Left forelimb (tissue), 1 donor: ENCODE results near the gene RPRM.
"Not testable (repeated sequence)": the region's sequence is repeated elsewhere in the genome, so short reads cannot be mapped to it uniquely, and the experiment has no call there.

Source experiments
- DNase-seq: peaks from one replicate; pipeline ENCODE4 v3.0.0-alpha.2; 2018; ENCODE audit warnings: low spot score

Gene RPRM

DNA sequence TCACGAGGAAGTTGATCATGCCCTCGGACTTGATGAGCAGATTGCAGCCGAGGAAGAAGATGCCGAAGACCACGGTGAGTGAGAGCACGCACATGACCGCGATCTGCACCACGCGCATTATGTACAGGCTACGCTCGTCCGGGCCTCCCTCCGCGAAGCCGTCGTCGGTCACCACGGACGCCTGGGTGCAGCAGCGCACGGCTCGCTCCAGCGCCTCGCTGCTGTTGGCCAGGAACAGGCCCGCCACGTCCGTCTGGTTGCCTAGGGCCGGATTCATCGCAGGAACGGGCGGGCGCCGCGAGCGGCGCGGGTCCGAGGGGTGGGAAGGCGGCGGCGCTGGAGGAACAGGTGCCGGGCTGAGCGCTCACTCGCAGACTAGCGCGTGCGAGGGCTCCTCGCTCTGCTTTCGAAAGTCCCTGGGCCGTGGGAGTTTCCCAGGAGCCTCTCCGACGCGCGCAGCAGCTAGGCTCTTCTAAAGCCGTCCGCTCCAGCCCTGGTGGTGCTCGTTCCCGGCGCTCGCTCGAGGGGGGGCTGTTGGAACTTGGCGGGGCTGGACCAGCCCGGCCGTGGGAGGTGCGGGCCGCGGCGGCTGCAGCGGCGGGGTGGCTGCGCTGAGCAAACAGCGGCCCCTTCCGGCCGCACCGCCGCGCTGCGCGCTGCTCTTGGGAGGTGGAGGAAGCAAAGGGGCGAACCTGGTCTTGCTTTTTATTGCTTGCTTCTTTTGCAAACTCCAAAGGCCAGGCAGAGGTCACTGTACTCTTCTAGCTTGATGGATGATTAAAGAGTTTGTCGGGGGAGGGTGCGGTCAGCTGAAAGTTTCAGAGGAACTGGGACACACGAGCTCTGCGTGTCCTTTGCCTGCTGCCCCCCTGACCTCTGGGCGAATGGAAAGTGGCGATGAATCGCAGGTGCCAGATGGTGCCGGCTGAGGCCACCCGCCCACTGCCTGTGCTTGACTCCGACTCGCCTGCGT, at the start of gene RPRM:
TSS of gene RPRM (minus strand) at position 474 of the 973 bp plus-strand sequence. CDS start at position 277, 197 bp downstream.
- peak; percentile 86 for DNase-seq

DNA sequence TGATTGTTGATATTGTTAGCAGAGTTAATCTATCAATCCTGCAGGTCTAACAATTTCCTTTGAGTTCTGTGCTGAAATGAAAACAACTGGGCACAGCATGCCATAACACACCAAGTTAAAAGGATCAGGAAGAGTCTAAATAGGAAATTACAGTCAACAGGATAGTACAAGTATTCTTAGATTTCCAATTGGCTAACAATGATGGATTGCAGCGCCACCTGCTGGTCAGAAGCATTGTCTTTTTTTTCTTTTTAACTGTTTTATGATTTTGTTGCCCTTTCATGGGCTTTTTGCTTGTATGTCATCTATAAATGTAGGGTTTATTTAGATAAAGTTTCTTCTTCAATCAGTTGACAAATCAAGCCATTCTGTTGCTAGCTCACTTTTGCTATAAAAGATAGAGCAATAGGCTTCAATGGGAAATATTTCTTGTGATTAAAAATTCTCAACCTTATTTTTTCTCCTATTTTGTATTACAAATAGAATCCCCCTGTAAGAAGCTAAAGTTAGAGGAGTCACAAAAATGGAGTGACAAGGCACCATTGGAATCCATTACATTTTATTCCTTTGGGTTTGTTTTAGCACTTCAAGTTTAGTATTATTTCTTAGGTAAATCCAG, 40.8 kb upstream of the RPRM start:
- DNase-seq = no peak

DNA sequence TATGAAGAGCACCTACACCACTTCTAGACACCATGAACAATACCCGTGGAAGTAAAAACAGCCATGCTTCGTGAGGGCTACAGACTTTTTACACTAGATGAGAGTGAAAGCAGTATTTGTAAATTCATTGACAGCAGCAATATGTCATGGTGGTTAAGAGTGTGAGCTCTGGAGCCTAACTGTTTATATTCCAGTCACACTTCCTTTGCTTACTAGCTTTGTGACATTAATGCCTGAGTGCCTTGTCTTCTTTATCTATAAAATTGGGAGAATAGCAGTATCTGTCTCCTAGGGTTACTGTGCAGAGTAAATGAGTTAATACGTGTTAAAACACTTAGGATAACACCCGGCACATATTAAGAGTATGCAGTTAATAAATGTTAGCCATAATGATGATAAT, 33.8 kb upstream of the RPRM start:
- no peak for DNase-seq

DNA sequence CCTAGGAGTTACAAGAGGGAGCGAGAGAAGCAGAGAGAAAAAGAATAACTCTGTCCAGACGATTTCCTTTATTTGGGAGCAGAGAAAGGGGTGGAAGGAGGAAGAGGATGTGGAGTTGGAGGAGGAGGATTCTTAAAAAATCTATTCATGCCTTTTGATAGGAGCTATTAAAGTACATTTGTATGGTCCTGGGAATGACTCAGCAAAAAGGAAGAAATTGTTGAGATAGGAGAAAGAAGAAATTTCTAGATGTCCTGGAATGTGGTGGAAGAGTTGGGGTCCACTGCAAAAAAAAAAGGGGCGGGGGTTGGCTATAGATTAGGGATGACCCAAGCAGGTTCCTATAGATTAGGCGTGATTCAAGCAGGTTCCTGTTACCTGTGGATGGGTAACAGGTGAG, 32.4 kb upstream of the RPRM start:
- DNase-seq = no peak

DNA sequence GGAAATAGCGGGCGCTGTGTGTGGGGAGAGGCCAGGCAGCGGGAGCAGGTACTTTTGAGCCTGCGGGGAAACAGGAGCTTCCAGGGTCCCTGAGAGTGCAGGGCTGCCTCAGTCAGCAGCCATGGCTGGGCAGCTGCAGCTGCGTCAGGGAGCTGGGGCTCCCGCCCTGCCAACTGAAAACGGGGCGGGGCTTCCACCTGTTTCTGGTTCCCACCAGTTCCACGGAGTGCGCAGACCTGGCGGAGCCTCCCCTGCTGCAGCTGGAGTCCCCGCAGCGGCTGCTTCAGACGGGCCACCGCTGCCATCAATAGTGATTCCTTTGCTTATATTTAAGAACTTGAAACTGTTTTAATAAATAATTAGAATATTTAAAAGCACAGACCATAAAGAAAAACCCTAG, 30.6 kb upstream of the RPRM start:
- DNase-seq = no peak

DNA sequence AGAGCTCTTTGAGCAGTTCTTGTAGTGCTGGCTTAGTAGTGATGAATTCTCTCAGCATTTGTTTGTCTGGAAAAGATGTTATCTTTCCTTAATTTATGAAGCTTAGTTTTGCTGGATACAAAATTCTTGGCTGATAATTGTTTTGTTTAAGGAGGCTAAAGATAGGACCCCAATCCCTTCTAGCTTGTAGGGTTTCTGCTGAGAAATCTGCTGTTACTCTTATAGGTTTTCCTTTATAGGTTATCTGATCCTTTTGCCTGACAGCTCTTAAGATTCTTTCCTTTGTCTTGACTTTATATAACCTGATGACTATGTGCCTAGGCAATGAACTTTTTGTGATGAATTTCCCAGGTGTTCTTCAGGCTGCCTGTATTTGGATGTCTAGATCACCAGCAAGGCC, 27.9 kb upstream of the RPRM start:
- not testable (repeated sequence) for DNase-seq

DNA sequence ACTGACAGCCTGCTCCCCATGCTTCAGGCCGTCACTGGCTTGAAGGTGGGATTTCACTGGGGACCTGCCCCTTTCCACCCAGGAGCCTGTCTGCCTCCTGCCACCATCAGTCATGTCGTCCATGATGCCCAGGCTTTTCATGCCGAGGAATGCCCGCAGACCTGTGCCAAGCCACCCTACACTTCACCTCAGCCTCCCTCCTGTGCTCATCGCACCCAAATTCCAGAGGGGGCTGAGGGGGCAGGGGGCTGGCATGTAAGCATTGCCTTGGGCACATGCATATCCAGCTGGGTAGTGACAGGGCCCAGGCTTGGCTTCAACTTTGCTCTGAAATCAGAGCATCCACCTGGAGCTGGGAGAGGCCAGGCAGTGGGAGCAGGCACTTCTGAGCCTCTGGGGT, 20.9 kb upstream of the RPRM start:
- no peak for DNase-seq

DNA sequence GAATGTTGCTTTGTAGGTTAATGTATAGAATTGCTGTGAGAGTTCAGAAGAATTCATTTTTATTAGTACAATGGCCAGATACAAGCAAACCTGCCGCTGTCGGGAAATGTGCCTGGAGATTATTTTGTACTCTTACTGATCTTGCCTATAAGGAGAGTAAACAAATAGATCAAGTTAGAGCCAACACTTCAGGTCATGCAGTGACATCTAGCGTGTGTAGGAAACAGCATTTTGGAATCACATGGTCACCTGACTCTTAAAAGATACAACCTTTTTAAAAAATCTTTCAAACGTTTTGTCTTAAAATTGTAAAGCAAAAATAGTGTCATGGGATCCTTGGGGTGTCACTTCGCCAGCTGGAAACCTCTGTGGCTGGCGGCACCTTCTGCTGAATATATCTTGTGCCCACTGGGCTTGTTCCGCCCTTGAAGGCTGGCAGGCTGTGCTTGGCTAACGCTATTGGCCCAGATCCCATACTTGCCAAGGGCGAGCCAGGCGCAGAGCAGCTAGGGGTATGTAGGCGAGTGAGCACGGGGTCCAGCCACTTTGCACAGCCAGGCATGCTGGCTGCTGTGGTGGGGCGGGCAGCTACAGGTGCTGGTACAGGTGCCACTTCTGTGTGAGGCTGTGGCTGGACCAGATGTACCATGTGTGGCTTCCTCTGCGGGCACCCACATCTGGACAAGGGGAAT, 19.5 kb upstream of the RPRM start:
- DNase-seq = no peak

DNA sequence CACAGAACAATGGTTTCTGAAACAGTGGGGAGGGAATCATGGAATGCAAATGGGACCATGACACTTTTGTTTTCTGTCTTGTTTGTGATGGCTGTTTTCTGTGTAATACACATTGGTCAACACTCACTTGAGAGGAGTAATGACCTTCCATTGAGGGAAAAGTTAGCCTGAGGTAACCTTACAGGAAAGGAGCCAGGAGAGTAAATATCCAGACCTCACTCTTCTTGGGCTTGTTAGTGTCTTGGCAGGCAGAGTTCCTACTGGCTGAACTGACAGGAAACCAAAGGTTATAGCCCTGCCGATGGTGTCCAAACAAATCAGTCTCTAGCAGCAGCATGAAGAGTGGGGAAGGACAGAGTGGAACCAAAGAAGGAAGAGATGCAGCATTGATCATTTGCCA, 17.2 kb upstream of the RPRM start:
- DNase-seq = no peak

DNA sequence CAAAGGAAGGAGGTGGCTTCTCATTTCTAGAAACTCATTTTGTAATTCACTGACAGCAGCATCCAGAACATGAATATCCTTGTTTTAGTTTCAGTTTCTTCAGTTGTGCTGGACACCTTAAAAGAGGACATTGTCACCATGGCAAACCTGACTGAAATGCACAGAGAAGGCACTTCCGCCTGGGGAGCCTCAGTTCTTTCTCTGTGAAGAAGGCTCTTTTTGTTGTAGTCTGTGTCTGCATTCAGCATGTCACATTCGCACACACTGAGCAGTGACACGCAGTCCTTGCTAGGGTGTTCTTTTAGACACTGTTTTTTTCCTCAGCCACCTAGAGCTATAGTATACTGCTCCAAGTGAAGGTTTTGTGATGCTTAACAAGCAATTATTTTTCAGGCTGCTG, 9.5 kb upstream of the RPRM start:
- no peak for DNase-seq

DNA sequence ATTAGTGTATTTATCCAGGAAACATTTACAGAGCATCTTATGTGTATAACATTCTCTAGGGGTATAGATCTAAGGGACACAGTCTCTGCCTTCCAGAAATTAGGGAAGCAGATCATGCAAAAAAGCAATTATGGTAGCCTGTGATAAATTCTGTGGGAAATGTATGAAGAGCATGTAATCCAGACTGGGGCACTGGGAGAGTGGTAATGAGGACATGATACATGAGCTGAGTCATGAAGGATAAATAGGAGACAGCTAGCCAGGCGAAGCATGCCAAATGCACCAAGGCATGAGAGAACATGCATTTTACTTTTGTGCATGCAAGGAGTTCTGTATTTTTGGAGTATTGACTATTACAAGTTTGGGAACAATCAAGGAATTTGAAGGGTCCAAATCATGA, 8.9 kb upstream of the RPRM start:
- no peak for DNase-seq

DNA sequence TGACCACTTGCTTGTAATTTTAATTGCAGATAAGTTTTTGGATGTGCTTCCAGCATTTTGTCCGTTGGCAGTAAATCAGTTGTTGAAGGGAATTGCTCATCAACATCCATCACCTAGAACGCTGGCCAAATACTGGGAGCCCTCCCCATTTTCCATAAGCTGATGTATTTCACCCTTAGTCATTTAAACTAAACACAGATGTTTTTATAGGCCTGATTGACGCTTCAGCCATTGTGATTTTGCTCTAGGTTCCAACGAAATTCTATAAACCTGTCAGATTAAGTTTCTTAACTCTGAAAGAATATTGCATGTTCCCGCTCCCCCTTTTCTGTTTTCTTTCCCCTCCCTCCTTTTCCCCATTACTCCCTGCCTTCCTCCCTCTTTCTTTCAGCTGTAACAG, 1.0 kb upstream of the RPRM start:
- DNase-seq = no peak

DNA sequence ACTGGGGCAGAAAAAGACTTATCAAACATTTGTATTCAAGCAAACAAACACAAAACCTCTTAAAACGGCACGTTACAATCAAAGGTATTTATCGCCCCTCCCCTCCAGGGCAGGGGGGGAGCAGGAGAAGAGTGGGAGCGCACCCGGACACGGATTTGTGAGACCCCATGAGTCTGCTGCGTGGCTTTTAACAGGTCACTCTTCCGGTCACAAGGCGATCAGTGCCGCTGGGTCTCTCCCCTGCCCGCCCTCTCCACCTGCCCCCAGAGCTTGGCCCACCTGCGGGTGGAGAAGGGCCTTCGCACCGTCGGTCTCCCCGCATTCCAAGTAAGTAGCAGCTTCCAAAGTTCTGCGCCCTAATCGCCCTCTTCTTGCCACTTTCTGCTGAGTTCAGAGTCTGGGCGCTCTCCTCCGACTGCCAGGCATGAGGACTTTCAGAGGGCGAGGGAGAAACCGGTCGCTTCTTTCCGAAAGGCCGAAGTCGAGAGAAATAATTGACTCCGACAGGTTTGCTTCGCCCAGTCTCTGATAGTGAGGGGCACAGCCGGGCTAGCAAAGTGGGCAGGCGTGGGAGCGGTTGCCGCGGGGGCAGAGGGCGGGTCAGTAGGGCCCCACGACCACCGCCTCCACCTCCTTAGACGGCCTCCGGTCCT, 800 bp downstream of the RPRM start:
- no peak for DNase-seq

DNA sequence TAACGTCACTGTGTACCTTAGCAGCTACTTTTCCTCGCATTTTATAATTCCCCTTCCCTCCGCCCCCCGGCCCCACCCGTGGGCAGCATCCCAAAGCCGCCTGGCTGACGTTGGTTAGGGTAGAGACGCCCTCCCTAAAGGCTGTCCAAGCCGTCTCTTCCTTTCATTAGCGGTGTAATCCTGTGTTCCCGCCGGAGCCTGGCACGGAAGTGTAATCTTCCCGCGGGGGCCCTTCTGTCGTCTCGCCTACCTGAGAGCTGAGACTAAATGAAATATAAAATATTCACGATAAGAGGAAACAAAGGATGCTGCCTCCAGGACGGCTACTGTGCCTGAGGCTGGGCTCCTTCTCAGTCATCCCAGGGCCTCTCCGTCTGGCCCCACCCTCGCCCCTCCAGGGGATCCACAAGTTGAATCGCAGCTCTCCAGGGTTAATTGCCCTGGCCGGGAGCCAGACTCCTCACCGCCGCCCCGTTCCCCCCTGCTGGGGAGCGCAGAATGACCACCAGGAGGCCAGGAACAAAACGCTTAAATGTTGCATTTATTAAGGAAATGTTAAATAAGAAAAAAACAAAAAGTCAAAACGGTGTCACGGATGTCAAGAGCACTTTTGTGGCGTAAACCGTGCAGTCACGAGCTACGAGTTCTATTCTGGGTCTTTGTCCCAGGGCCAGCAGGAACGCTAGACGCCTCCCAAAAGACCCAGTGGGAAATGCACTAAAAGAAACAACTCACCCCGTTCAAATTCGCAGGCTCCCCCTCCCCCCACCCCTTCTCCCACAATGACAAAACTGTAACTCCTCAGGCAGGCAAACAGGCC, 1.5 kb downstream of the RPRM start:
- DNase-seq = no peak

DNA sequence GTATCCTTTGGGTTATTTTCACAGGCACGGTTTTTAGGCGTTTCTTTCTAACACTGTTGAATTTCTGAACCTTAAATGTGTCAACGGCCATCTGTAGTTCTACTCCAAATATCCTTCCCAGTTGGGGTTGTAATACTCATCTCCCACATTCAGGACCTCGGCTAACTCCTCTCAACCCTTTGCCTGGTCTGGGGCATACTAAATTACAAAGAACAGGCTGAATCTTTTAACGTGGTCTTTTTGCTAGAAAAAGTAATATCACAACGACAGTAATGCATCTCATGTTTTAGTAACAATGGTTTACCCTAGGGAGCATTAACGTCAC, 2.1 kb downstream of the RPRM start:
- DNase-seq = no peak

DNA sequence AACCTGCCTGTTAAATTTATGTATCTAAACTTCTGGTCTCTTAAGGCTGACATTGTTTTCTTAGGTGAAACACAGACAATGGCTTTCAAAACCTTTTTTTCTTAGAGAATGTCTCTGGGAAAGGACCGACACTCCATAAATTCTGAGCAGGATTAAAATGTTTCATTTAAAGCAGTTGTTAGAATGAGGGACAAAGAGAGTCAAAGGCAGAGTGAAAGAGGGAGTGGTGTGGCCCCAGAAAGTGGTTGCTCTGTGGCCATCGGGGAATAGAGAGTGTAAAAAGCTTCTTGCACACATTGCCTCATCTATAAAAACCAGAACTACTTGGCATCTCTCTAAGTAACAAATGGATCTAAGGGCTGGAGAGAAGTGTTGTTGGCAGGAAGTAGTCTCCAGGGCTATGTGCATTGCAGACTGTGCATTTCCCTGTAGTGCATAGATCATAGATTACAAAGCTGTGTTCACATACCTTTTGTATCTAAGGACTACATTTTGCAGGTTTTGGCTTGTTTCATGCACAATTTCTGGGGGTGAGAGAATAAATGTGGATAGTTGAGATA, 3.6 kb downstream of the RPRM start:
- DNase-seq = no peak

DNA sequence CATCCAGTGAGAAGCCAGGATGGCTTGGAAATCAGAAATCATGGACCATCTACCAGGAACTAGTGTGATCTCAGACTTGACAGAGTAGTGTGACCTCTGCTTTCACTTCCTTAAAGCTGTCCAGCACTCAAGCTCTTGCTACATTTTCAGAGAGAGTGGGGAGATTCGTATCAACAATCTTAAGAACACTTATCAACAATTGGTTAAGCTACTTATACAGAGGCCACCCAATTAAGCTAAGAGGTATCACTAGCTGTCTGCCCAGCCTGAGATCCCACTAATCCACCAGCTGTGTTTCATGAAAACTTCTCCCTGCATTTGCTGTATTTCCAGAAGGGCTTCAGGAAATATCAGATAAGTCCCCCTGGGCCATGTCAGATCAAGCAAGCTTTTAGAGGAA, 4.2 kb downstream of the RPRM start:
- no peak for DNase-seq

DNA sequence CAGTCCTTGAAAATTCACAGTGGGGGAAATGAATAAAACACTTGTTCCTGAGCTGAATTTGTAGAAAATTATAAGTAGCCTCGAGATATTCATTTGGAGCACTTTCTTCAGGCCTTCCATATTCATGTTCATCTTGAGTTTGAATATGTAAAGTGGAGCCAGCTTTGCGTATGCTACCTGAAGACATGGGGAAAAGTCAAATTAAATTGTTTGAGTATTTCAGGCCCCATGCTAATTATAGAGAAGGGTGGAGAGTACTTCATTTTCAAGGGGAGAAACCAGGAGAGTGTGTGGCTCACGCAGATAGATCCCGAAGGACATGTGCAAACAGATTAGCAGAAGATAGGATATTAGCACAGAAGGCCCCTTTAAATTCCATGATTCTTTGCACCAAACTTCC, 7.7 kb downstream of the RPRM start:
- DNase-seq = no peak

DNA sequence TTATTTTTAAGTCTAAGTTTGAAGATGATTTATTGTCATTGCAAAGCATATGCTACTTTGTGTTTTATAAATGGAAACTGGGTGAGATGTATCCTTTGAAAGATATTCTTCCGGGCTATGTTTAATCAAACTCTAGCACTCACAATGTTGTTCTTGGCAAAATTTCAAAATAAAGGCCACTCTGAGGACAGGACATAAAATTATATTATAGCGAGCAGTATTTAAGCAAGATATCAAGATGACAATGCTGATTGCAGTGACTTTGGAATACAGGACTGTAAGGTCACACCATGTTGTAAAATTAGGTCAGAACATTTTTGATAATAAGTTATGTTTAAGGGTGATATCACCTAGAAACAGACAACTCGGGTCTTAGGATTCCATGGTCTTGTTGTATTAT, 14.2 kb downstream of the RPRM start:
- DNase-seq = no peak

DNA sequence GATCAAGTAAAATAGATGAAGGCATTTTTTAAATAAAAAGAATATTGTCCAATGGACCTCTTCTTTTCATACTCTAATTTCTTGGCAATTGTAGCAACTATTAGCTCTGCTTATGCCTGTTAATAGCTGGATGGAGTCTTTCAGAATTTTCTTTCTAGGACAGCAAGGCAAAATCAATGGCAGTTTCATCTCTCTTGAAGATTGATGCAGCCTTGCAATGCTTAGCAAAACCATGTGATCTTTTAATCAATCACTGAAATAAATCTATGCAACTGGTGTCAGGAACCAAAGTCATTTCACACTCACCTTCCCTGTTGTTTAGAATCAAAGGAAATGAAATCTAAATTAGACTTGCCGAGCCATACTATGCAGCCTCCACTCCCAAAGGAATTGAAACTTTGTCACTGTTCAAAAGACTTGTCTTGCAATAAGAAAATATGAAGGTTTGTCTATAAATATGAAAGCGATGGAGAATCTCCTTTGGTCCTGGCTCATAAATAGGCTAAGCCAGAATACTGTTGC, 16.2 kb downstream of the RPRM start:
- no peak for DNase-seq

DNA sequence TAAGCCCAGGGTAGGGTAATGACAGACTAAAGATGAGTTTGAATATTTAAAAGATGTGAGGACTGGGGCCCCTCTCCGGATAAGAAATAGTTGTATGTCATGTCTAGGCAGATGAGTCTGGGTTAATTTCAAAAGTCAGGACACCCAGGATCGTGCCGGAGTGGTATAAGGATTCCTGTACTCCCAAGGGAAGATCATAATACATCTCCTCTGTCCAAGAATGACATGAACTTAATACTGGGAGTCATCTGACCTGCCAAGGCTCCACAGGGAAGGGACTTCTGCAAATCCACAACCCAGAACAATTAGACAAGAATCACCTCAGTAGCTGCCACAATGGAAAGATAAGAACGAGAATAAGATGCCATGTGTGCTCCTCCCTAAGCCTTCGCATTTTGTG, 17.1 kb downstream of the RPRM start:
- DNase-seq = no peak
